Hematopoietic multipotent progenitor cell treated with erythropoietin and hydrocortisone succinate and interleukin-3 and kit ligand, for 4 days (in vitro differentiated cells): ENCODE results near the gene FRAT2.

Experiments used
- DNase-seq: peaks from one replicate; pipeline ENCODE4 v3.0.0-alpha.2; 2015

FRAT2 gene

GRCh38 chr10:97334370-97335175, at the start of gene FRAT2:
TSS of gene FRAT2 (minus strand) at chr10:97334729. CDS start at chr10:97334572, 157 bp downstream.
- DNase-seq = peak; percentile 96

- no peak for DNase-seq
These were observed 49.6 kb upstream of the FRAT2 start for GRCh38 chr10:97384156-97384555.

- DNase-seq = no peak
These were observed 48.6 kb upstream of the FRAT2 start for GRCh38 chr10:97383159-97383558.

GRCh38 chr10:97381626-97382025, 47.1 kb upstream of the FRAT2 start:
- DNase-seq = no peak

- no peak for DNase-seq
These were observed 46.0 kb upstream of the FRAT2 start for GRCh38 chr10:97380516-97380915.

GRCh38 chr10:97378933-97379921, 44.7 kb upstream of the FRAT2 start:
- DNase-seq = no peak

GRCh38 chr10:97376413-97376812, 41.9 kb upstream of the FRAT2 start:
- DNase-seq = peak; percentile 41

GRCh38 chr10:97373456-97373855, 38.9 kb upstream of the FRAT2 start:
- no peak for DNase-seq

- DNase-seq = no peak
These were observed 37.8 kb upstream of the FRAT2 start for GRCh38 chr10:97372233-97372875.

GRCh38 chr10:97371696-97372095, 37.2 kb upstream of the FRAT2 start:
- DNase-seq = no peak

GRCh38 chr10:97367126-97367649, 32.7 kb upstream of the FRAT2 start:
- no peak for DNase-seq

GRCh38 chr10:97366572-97366971, 32.0 kb upstream of the FRAT2 start:
- DNase-seq = no peak

GRCh38 chr10:97365761-97366351, 31.3 kb upstream of the FRAT2 start:
- DNase-seq = peak; percentile 91

GRCh38 chr10:97363071-97363470, 28.5 kb upstream of the FRAT2 start:
- no peak for DNase-seq

- no peak for DNase-seq
These were observed 27.9 kb upstream of the FRAT2 start for GRCh38 chr10:97362310-97363033.

- DNase-seq = no peak
These were observed 27.0 kb upstream of the FRAT2 start for GRCh38 chr10:97361537-97361901.

GRCh38 chr10:97360705-97361536, 26.4 kb upstream of the FRAT2 start:
- no peak for DNase-seq

- DNase-seq = no peak
These were observed 24.3 kb upstream of the FRAT2 start for GRCh38 chr10:97358781-97359180.

GRCh38 chr10:97358349-97358748, 23.8 kb upstream of the FRAT2 start:
- no peak for DNase-seq

GRCh38 chr10:97356918-97357317, 22.4 kb upstream of the FRAT2 start:
- DNase-seq = no peak
